ENCODE data around the gene ADAMTSL1. TPM values are rescaled to one million over a fixed set of nuclear protein-coding genes. Genes with fewer than 3 reads are reported as not detected.

Gene ADAMTSL1
- total RNA-seq, 4 donors from 2014 or later, result 2.0 to 7.3 (median 3.7) TPM

GRCh38 chr9:18448101-18448500, 25.9 kb upstream of the ADAMTSL1 start:
- TF ChIP-seq CTCF (IDR thresholded peaks at IDR 0.05), result no peak
- ATAC-seq (ENCODE audit: low FRiP score) (no peak), DNase-seq (ENCODE audit: low spot score) (no peak)

- TF ChIP-seq CTCF (IDR thresholded peaks at IDR 0.05), result no peak
- DNase-seq (ENCODE audit: low spot score), result no peak
- ATAC-seq (ENCODE audit: low FRiP score), result no peak
Measured at GRCh38 chr9:18451406-18451805, 22.5 kb upstream of the ADAMTSL1 start.

GRCh38 chr9:18452276-18452675, 21.7 kb upstream of the ADAMTSL1 start:
- no peak for TF ChIP-seq CTCF (IDR thresholded peaks at IDR 0.05)
- ATAC-seq (ENCODE audit: low FRiP score) (no peak), DNase-seq (ENCODE audit: low spot score) (no peak)

- ATAC-seq (ENCODE audit: low FRiP score), result no peak
- TF ChIP-seq CTCF (IDR thresholded peaks at IDR 0.05), result no peak
- DNase-seq (ENCODE audit: low spot score), result no peak
Measured at GRCh38 chr9:18456624-18457237, 17.2 kb upstream of the ADAMTSL1 start.

- DNase-seq (ENCODE audit: low spot score), result no peak
- ATAC-seq (ENCODE audit: low FRiP score), result no peak
- TF ChIP-seq CTCF (IDR thresholded peaks at IDR 0.05), result no peak
Measured at GRCh38 chr9:18457510-18457909, 16.4 kb upstream of the ADAMTSL1 start.

GRCh38 chr9:18459962-18460584, 13.9 kb upstream of the ADAMTSL1 start:
- TF ChIP-seq CTCF (IDR thresholded peaks at IDR 0.05), result no peak
- ATAC-seq (ENCODE audit: low FRiP score) (peak; percentile 93), DNase-seq (ENCODE audit: low spot score) (no peak)

- no peak for TF ChIP-seq CTCF (IDR thresholded peaks at IDR 0.05)
- ATAC-seq (ENCODE audit: low FRiP score) (no peak), DNase-seq (ENCODE audit: low spot score) (no peak)
Measured at GRCh38 chr9:18461496-18461895, 12.5 kb upstream of the ADAMTSL1 start.

Measured in omental fat pad (tissue), 4 donors.